Esophagus muscularis mucosa (tissue), 4 donors: Measurements from ENCODE around the gene ADD3. TPM values are rescaled to one million over a fixed set of nuclear protein-coding genes. Genes with fewer than 3 reads are reported as not detected.

Source experiments
- DNase-seq: peaks from one replicate; pipeline ENCODE4 v3.0.0-alpha.2; 2017; ENCODE audit errors: extremely low spot score
- H3K27ac ChIP-seq, 4 donors: fragments of 200-600 bp; sonication (generic); replicated peaks in 1 of 4; 1 replicate in 3 of 4; 2 replicates in 1 of 4; pipeline ENCODE4 v1.5.1; 2016 to 2019; ENCODE audit warnings: mild to moderate bottlenecking in 1 of 4
- H3K27me3 ChIP-seq, 4 donors: fragments of 200-600 bp; sonication (generic); one replicate each; pipeline versions ENCODE4 v1.5.1 to v1.6.0; 2016 to 2019
- H3K36me3 ChIP-seq, 4 donors: fragments of 200-600 bp; sonication (generic); one replicate each; pipeline ENCODE4 v1.5.1; 2016 to 2019
- H3K4me1 ChIP-seq, 4 donors: fragments of 200-600 bp; sonication (generic); one replicate each; pipeline ENCODE4 v1.5.1; 2016 to 2019
- H3K4me3 ChIP-seq, 4 donors: fragments of 200-600 bp; sonication (generic); 1 replicate in 2 of 4; 2 replicates in 2 of 4; pipeline ENCODE4 v1.5.1; 2016 to 2019; ENCODE audit warnings: mild to moderate bottlenecking in 4 of 4, moderate library complexity in 1 of 4
- H3K9me3 ChIP-seq, 4 donors: fragments of 200-600 bp; sonication (generic); 1 replicate in 3 of 4; 2 replicates in 1 of 4; pipeline ENCODE4 v1.5.1; 2016 to 2019
- EP300 ChIP-seq: sonication (generic); formaldehyde crosslinking; IDR thresholded peaks from one replicate; pipeline ENCODE4 v1.6.1; 2017; ENCODE audit warnings: antibody characterized with exemption
- POLR2A ChIP-seq: fragments of 450-650 bp; IDR thresholded peaks from one replicate; pipeline ENCODE4 v1.6.1; 2017; ENCODE audit warnings: antibody characterized with exemption, moderate library complexity, mild to moderate bottlenecking, low read depth
- POLR2AphosphoS5 ChIP-seq, 2 donors: sonication (generic); formaldehyde crosslinking; IDR thresholded peaks; one replicate each; pipeline ENCODE4 v1.6.1; 2017; ENCODE audit warnings: antibody characterized with exemption in 2 of 2
- WGBS: methylation state at CpG from one replicate; pipeline ENCODE4 v1.1.5; 2018; 5-methylcytosine and 5-hydroxymethylcytosine counted together
- intact Hi-C: fragments of 100-400 bp; cut with DNase I; formaldehyde crosslinking; loops from one replicate; pipeline ENCODE4 v1.15.1; 2023
- total RNA-seq, 4 donors: library from RNA; depleted of rRNA; stranded (reverse); fragments of >200 nt; gene quantifications; one replicate each; pipeline versions ENCODE4 v1.1.0 to v1.2.1, GENCODE V29; 2016
- TF ChIP-seq, protein P1 (sequence below), 3 experiments: fragments of 200-600 bp in 2 of 3; fragments of 450-650 bp in 1 of 3; sonication (generic) in 2 of 3; IDR thresholded peaks; one replicate each; pipeline ENCODE4 v1.5.1; 2017 to 2019; ENCODE audit warnings: antibody characterized with exemption in 3 of 3, mild to moderate bottlenecking in 2 of 3, moderate library complexity in 1 of 3

ADD3 gene
- total RNA-seq, 4 donors from 2014 or later: 60.1 to 228 (median 99.2) TPM

DNA sequence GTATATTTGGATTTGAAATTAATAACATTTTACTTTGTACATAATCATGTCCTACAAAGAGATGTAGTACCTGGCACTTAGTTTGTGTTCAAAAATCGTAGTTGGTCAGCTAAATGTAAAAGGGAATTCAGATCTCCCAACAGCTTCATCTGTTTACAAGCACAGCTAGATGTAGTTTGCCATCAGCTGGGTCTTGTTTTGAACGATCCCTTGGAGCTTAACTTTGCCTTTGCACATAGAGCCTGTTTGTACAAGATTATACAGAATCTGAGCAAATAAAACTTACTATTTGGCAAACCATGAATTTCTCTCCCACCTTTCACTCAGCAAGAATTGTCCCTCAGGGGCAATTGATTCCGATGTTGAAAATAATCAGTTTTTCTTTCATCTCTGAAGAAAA, 36.1 kb upstream of the ADD3 start:
- H3K27ac ChIP-seq: no peak overlapping the region
- H3K27me3 ChIP-seq: no peaks in the 10 kb centered on the region
- intact Hi-C loops: no loop called here
- peaks cover 13 to 19% (median 15%) of the 10 kb centered on the region in 4 donors for H3K4me1 ChIP-seq
- H3K9me3 ChIP-seq: no peaks in the 10 kb centered on the region
- H3K4me3 ChIP-seq: no peak overlapping the region
- no peak for DNase-seq
- WGBS: 86% methylated on average over 3 of the region's 3 CpGs
- TF ChIP-seq POLR2AphosphoS5 (IDR thresholded peaks at IDR 0.05): no peak
- TF ChIP-seq POLR2A: no peak
- TF ChIP-seq, protein P1, sequence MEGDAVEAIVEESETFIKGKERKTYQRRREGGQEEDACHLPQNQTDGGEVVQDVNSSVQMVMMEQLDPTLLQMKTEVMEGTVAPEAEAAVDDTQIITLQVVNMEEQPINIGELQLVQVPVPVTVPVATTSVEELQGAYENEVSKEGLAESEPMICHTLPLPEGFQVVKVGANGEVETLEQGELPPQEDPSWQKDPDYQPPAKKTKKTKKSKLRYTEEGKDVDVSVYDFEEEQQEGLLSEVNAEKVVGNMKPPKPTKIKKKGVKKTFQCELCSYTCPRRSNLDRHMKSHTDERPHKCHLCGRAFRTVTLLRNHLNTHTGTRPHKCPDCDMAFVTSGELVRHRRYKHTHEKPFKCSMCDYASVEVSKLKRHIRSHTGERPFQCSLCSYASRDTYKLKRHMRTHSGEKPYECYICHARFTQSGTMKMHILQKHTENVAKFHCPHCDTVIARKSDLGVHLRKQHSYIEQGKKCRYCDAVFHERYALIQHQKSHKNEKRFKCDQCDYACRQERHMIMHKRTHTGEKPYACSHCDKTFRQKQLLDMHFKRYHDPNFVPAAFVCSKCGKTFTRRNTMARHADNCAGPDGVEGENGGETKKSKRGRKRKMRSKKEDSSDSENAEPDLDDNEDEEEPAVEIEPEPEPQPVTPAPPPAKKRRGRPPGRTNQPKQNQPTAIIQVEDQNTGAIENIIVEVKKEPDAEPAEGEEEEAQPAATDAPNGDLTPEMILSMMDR (IDR thresholded peaks at IDR 0.05): no peak
- no peak for TF ChIP-seq EP300
- H3K36me3 ChIP-seq: no peaks in the 10 kb centered on the region

DNA sequence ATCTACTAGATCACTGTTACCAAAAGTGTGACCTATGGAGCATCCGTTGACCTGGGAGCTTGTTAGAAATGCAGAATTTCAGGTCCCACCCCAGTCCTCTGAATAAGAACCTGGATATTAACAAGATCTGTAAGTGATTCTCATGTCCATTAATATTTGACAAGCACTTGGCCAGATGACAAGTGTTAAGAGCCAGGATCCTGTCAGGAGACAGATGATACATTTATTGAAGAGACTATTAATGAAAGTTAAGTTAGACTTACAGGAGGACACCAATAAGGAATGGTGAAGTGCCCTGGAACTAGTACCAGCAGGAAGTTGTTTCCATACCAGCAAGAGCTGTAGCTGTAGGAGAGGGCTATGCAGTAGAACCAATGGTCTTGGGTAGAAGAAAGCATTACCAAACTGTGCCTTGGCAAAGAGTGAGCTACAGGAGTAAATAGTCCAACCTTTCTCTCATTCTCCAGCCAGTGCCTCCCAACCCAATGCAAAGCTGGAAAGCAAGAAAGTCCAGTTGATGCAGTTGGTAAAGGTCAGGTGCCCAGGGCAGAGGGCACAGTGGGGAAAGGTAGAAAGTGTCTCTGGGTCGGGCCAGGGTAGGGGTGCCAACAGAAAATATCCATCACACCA, 35.3 kb upstream of the ADD3 start:
- 97% methylated on average over 2 of the region's 2 CpGs for WGBS
- intact Hi-C loops: no loop called here
- TF ChIP-seq POLR2A: no peak
- TF ChIP-seq POLR2AphosphoS5 (IDR thresholded peaks at IDR 0.05): no peak
- TF ChIP-seq, protein P1 (IDR thresholded peaks at IDR 0.05): no peak
- TF ChIP-seq EP300: no peak
- peaks cover 6 to 12% (median 9%) of the 10 kb centered on the region in 4 donors for H3K4me1 ChIP-seq
- no peak for DNase-seq
- H3K27me3 ChIP-seq: no peaks in the 10 kb centered on the region
- no peak overlapping the region for H3K27ac ChIP-seq
- H3K4me3 ChIP-seq: no peak overlapping the region
- H3K36me3 ChIP-seq: no peaks in the 10 kb centered on the region
- no peaks in the 10 kb centered on the region for H3K9me3 ChIP-seq

DNA sequence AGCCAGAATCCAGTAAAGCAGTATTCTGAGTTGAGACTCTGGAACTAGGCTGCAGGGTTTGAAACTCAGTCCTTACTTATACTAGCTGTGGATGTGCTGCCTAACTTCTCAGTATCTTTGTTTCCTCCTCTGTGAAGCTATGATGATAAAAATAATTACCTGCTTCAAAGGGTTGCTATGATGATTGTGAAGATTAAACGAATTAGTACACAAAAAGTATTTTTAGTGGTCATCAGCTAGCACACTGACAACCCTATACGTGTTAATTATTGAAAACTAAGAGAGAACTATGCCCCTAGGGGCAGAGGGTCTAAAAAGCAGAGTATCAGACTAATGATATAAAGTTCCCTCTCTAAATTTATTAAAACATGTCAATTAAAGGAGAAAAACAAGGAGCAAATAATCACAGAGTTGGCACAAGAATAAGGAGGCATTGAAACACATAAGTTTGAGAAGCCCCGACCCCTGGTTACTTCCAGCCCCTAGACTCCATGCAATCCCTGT, 34.4 kb upstream of the ADD3 start:
- H3K4me1 ChIP-seq: peaks cover 0 to 8% (median 5%) of the 10 kb centered on the region in 4 donors
- intact Hi-C loops: no loop called here
- 90% methylated on average over 3 of the region's 3 CpGs for WGBS
- H3K36me3 ChIP-seq: no peaks in the 10 kb centered on the region
- no peaks in the 10 kb centered on the region for H3K27me3 ChIP-seq
- H3K27ac ChIP-seq: no peak overlapping the region
- H3K4me3 ChIP-seq: no peak overlapping the region
- no peaks in the 10 kb centered on the region for H3K9me3 ChIP-seq
- DNase-seq: no peak
- TF ChIP-seq POLR2AphosphoS5 (IDR thresholded peaks at IDR 0.05) (no peak), POLR2A (no peak), EP300 (no peak)
- TF ChIP-seq, protein P1 (IDR thresholded peaks at IDR 0.05): no peak

DNA sequence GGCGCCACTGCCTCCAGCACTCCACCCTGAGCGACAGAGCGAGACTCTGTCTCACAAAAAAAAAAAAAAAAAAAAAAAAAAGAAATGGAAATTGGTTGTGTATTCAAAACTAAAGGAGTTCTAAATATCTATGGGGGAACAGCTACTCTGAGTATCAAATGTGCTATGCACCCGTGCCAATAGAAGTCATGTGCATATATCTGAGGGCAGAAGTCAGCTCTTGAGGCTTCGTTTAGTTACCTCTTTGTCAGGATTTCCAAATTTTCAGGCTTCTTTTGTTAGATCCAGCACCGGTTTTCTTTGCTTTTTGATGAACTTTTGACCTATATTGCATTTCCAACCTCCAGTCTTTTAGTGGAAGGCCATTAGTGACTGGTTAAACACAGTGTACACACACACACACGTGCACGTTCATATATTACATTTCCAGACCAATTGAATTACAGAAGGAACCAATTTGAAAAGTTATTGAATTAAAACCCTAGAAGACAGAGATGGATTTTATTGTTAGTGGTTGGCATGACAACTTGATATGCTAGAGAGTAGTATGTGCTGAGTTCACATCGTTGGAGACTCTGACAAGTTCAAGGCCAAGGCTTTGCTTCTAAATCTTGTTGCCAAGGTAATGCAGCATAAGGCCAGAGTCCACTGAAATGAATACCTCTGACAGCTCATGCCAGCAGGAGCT, 33.1 kb upstream of the ADD3 start:
- TF ChIP-seq, protein P1 (IDR thresholded peaks at IDR 0.05): no peak
- 78% methylated on average over 9 of the region's 9 CpGs for WGBS
- Histone ChIP-seq H3K4me3 (no peak overlapping the region), H3K36me3 (no peaks in the 10 kb centered on the region), H3K9me3 (no peaks in the 10 kb centered on the region), H3K27ac (no peak overlapping the region), H3K4me1 (peaks cover 0 to 11% (median 4%) of the 10 kb centered on the region in 4 donors), H3K27me3 (no peaks in the 10 kb centered on the region)
- no peak for DNase-seq
- intact Hi-C loops: no loop called here
